ENCODE data around the gene SLC16A5. TPM values are rescaled to one million over a fixed set of nuclear protein-coding genes. Genes with fewer than 3 reads are reported as not detected.
A peak's percentile ranks its signal among the peaks of the same experiment; 100 is the strongest.

Gene SLC16A5
- total RNA-seq, 4 donors from 2014 or later, result 4.6 to 27.9 (median 7.7) TPM

- TF ChIP-seq POLR2A (IDR thresholded peaks at IDR 0.05) (no peak), EP300 (IDR thresholded peaks at IDR 0.05) (no peak), CTCF (IDR thresholded peaks at IDR 0.05) (no peak)
- whole genome bisulfite sequencing, 2 donors, result 75 to 78% methylated on average over 2 of the region's 2 CpGs
Measured at GRCh38 chr17:75051941-75052340, 35.8 kb upstream of the SLC16A5 start.

GRCh38 chr17:75059369-75060345, 28.1 kb upstream of the SLC16A5 start:
- 59% methylated on average over 25 of the region's 25 CpGs for WGBS, 2 donors
- no peaks in the 10 kb centered on the region for H3K9me3 ChIP-seq
- no peaks in the 10 kb centered on the region for H3K27me3 ChIP-seq
- H3K27ac ChIP-seq, result peak overlapping the region in 2 of 4 donors; percentile 52 to 66
- H3K36me3 ChIP-seq, result peaks cover 0 to 77% (median 16%) of the 10 kb centered on the region in 3 donors
- peak in 1 of 2 donors; percentile 48 for DNase-seq (ENCODE audit: low spot score in 2 of 2)
- peaks cover 0 to 16% (median 5%) of the 10 kb centered on the region in 4 donors for H3K4me1 ChIP-seq
- no peak overlapping the region for H3K4me3 ChIP-seq
- no peak for TF ChIP-seq POLR2A (IDR thresholded peaks at IDR 0.05)
- no peak for TF ChIP-seq EP300 (IDR thresholded peaks at IDR 0.05)
- TF ChIP-seq CTCF (IDR thresholded peaks at IDR 0.05), result peak in 4 of 5 experiments; percentile 25 to 62 (median 48)

More at GRCh38 chr17:75051941-75052340, 35.8 kb upstream of the SLC16A5 start:
- H3K4me1 ChIP-seq, result peaks cover 0 to 24% (median 15%) of the 10 kb centered on the region in 4 donors
- no peaks in the 10 kb centered on the region for H3K9me3 ChIP-seq
- no peaks in the 10 kb centered on the region for H3K27me3 ChIP-seq
- no peak overlapping the region for H3K27ac ChIP-seq
- H3K36me3 ChIP-seq, result peaks cover 0 to 60% (median 5%) of the 10 kb centered on the region in 3 donors
- DNase-seq (ENCODE audit: low spot score in 2 of 2), result no peak
- H3K4me3 ChIP-seq, result no peak overlapping the region

- H3K9me3 ChIP-seq, result no peaks in the 10 kb centered on the region
- H3K36me3 ChIP-seq, result peaks cover 0 to 77% (median 16%) of the 10 kb centered on the region in 3 donors
- TF ChIP-seq EP300 (IDR thresholded peaks at IDR 0.05) (no peak), CTCF (IDR thresholded peaks at IDR 0.05) (no peak), POLR2A (IDR thresholded peaks at IDR 0.05) (no peak)
- DNase-seq (ENCODE audit: low spot score in 2 of 2), result no peak
- H3K27me3 ChIP-seq, result no peaks in the 10 kb centered on the region
- 92 to 94% methylated on average over 26 of the region's 26 CpGs for WGBS, 2 donors
- peak overlapping the region in 3 of 4 donors; percentile 20 to 66 (median 52) for H3K27ac ChIP-seq
- no peak overlapping the region for H3K4me3 ChIP-seq
- peaks cover 0 to 16% (median 5%) of the 10 kb centered on the region in 4 donors for H3K4me1 ChIP-seq
Measured at GRCh38 chr17:75060434-75061054, 27.2 kb upstream of the SLC16A5 start.

GRCh38 chr17:75061055-75061438, 26.7 kb upstream of the SLC16A5 start:
- TF ChIP-seq CTCF (IDR thresholded peaks at IDR 0.05) (no peak), POLR2A (IDR thresholded peaks at IDR 0.05) (no peak), EP300 (IDR thresholded peaks at IDR 0.05) (no peak)
- H3K4me3 ChIP-seq, result no peak overlapping the region
- peaks cover 0 to 76% (median 16%) of the 10 kb centered on the region in 3 donors for H3K36me3 ChIP-seq
- DNase-seq (ENCODE audit: low spot score in 2 of 2), result no peak
- WGBS, 2 donors, result 94% methylated on average over 10 of the region's 10 CpGs
- no peaks in the 10 kb centered on the region for H3K9me3 ChIP-seq
- no peak overlapping the region for H3K27ac ChIP-seq
- H3K27me3 ChIP-seq, result no peaks in the 10 kb centered on the region
- H3K4me1 ChIP-seq, result peaks cover 0 to 16% (median 5%) of the 10 kb centered on the region in 4 donors
